GM12878 (cell line): ENCODE results near the gene PDE10A. TPM values are rescaled to one million over a fixed set of nuclear protein-coding genes. Genes with fewer than 3 reads are reported as not detected.

ENCODE experiments used
- ATAC-seq: fragments of 200-7000 bp; cut with Tn5 transposase; 3 replicates; pipeline ENCODE4 v1.9.1; 2020; ENCODE audit warnings: mild to moderate bottlenecking, moderate library complexity
- BruUV-seq: library from RNA; stranded (reverse); fragments of 400-500 nt; replicated peaks from 2 replicates; lab custom pipeline; 2021; lab: Mats Ljungman, UMichigan
- CTCF ChIA-PET: fragments of 300-600 bp; sonication (Branson Sonifier 250); formaldehyde crosslinking; extraction: SDS; loops from one replicate; lab custom pipeline; 2021; ENCODE audit warnings: inconsistent platforms; lab: Yijun Ruan, JAX
- POLR2A ChIA-PET: fragments of 350-600 bp; formaldehyde crosslinking; extraction: SDS; loops from one replicate; lab custom pipeline; 2021; ENCODE audit warnings: inconsistent platforms; lab: Charles Lee
- RAD21 ChIA-PET: fragments of 300-600 bp; sonication (Branson Sonifier 250); formaldehyde crosslinking; loops from one replicate; lab custom pipeline; 2023; ENCODE audit warnings: antibody characterized with exemption; ENCODE audit not compliant: unreplicated experiment; lab: Charles Lee
- SMC1A ChIA-PET: fragments of 300-600 bp; sonication (Branson Sonifier 250); formaldehyde crosslinking; loops from one replicate; lab custom pipeline; 2023; ENCODE audit not compliant: unreplicated experiment, uncharacterized antibody; lab: Charles Lee
- DNase-seq: peaks from one replicate; pipeline ENCODE4 v3.0.0-alpha.2; 2011; ENCODE audit warnings: low read depth, low spot score
- FAIRE-seq: peaks from 3 replicates; lab custom pipeline; 2011; peaks lifted over from hg19 to GRCh38; lab: Jason Lieb, UNC
- H2AFZ ChIP-seq: 2 replicates; pipeline ENCODE4 v1.6.0; 2011; ENCODE audit warnings: low read depth, low read length, control low read depth; ENCODE audit not compliant: control insufficient read depth
- H3K27ac ChIP-seq: 2 replicates; pipeline ENCODE4 v1.5.1; 2011; ENCODE audit warnings: control low read depth; ENCODE audit not compliant: control insufficient read depth, insufficient read depth
- H3K27me3 ChIP-seq, 2 experiments: replicated peaks in 1 of 2; 2 replicates each; pipeline versions ENCODE4 v1.6.0 to v1.6.1; 2011; ENCODE audit warnings: low read length in 1 of 2; ENCODE audit not compliant: control insufficient read depth in 2 of 2, insufficient read depth in 2 of 2
- H3K36me3 ChIP-seq, 2 experiments: 2 replicates each; pipeline ENCODE4 v1.5.1; 2011; ENCODE audit warnings: low read length in 1 of 2; ENCODE audit not compliant: control insufficient read depth in 2 of 2, insufficient read depth in 2 of 2
- H3K4me1 ChIP-seq: 2 replicates; pipeline ENCODE4 v1.6.1; 2011; ENCODE audit warnings: mild to moderate bottlenecking, low read length, moderate library complexity, mixed read lengths; ENCODE audit not compliant: control insufficient read depth, insufficient read depth
- H3K4me2 ChIP-seq: 2 replicates; pipeline ENCODE4 v1.6.0; 2011; ENCODE audit warnings: control low read depth; ENCODE audit not compliant: control insufficient read depth, insufficient read depth
- H3K4me3 ChIP-seq: fragments of 200-600 bp; sonication (generic); 2 replicates; pipeline ENCODE4 v1.5.1; 2016
- H3K79me2 ChIP-seq: 2 replicates; pipeline ENCODE4 v1.6.0; 2011; ENCODE audit warnings: low read length; ENCODE audit not compliant: control insufficient read depth, insufficient read depth
- H3K9ac ChIP-seq: 2 replicates; pipeline ENCODE4 v1.8.0; 2011; ENCODE audit warnings: low read length, control low read depth, mixed read lengths; ENCODE audit not compliant: control insufficient read depth, insufficient read depth
- H3K9me3 ChIP-seq: replicated peaks from 3 replicates; pipeline ENCODE4 v1.5.1; 2011; ENCODE audit warnings: mild to moderate bottlenecking, low read length; ENCODE audit not compliant: control insufficient read depth, insufficient read depth
- H4K20me1 ChIP-seq: 2 replicates; pipeline ENCODE4 v1.6.0; 2011; ENCODE audit not compliant: control insufficient read depth, insufficient read depth
- ATF3 ChIP-seq: IDR thresholded peaks from 2 replicates; pipeline ENCODE4 v1.6.1; 2011; ENCODE audit warnings: low read depth, mild to moderate bottlenecking, low read length, moderate library complexity, borderline replicate concordance; ENCODE audit errors: extremely low read depth
- BHLHE40 ChIP-seq, 2 experiments: fragments of 450-650 bp in 1 of 2; IDR thresholded peaks; 2 replicates each; pipeline ENCODE4 v1.6.1; 2011 to 2017; ENCODE audit warnings: low read depth in 2 of 2, borderline replicate concordance in 1 of 2, improper control_type of control experiment in 1 of 2, low read length in 1 of 2, mild to moderate bottlenecking in 1 of 2
- CHD2 ChIP-seq: IDR thresholded peaks from 2 replicates; pipeline ENCODE4 v1.6.1; 2011; ENCODE audit warnings: low read depth, low read length, improper control_type of control experiment, borderline replicate concordance
- IRF4 ChIP-seq: IDR thresholded peaks from 2 replicates; pipeline ENCODE4 v1.6.1; 2011; ENCODE audit warnings: low read depth, low read length
- KAT2A ChIP-seq: conservative IDR thresholded peaks from 2 replicates; pipeline ENCODE4 v1.6.1; 2011; ENCODE audit warnings: low read depth, low read length; ENCODE audit not compliant: control insufficient read depth
- POLR2A ChIP-seq: IDR thresholded peaks from 2 replicates; pipeline ENCODE4 v1.6.1; 2011; ENCODE audit warnings: low read depth, mild to moderate bottlenecking, low read length
- SIN3A ChIP-seq: IDR thresholded peaks from 2 replicates; pipeline ENCODE4 v1.6.1; 2012; ENCODE audit warnings: low read depth, low read length, improper control_type of control experiment
- STAT1 ChIP-seq: fragments of 450-650 bp; conservative IDR thresholded peaks from 2 replicates; pipeline ENCODE4 v1.6.1; 2014; ENCODE audit warnings: antibody characterized with exemption, mild to moderate bottlenecking
- TARDBP ChIP-seq: IDR thresholded peaks from 2 replicates; pipeline ENCODE4 v1.6.1; 2016; ENCODE audit warnings: borderline replicate concordance
- WGBS: methylation state at CpG from one replicate; pipeline ENCODE4 v1.1.6; 2016; ENCODE audit warnings: low lambda C conversion rate; ENCODE audit not compliant: insufficient replicate concordance, insufficient coverage; ENCODE audit errors: missing lambda C conversion rate; 5-methylcytosine and 5-hydroxymethylcytosine counted together
- in situ Hi-C: fragments of 300-500 bp; cut with MboI; formaldehyde crosslinking; loops from 9 replicates; pipeline ENCODE4 v1.14.3; 2018; ENCODE audit warnings: mixed read lengths
- intact Hi-C: fragments of 100-400 bp; cut with micrococcal nuclease; formaldehyde crosslinking; loops from one replicate; pipeline ENCODE4 v1.14.2; 2022; ENCODE audit not compliant: unreplicated experiment
- polyA plus RNA-seq, 11 experiments: library from polyadenylated mRNA; depleted of rRNA in 4 of 11; unstranded in 6 of 11; stranded (reverse) in 5 of 11; fragments of >200 nt; fragmentation: Nextera tagmentation in 4 of 11; fragmentation: Illumina TruSeq in 1 of 11; extraction: Ambion mirVana in 4 of 11; extraction: Trizol in 1 of 11; gene quantifications; 1 replicate in 1 of 11; 2 replicates in 10 of 11; pipeline versions ENCODE4 v1.2.1 to v1.2.3, GENCODE V29; 2011 to 2016; ENCODE audit warnings: inconsistent platforms in 2 of 11, missing spikeins in 2 of 11, low read depth in 1 of 11
- total RNA-seq, 4 experiments: library from RNA; depleted of rRNA in 3 of 4; stranded (reverse); fragments of >200 nt in 3 of 4; fragmentation: Illumina TruSeq in 1 of 4; extraction: Trizol in 1 of 4; gene quantifications; 2 replicates each; pipeline versions ENCODE4 v1.2.1 to v1.2.3, GENCODE V29; 2013 to 2021

PDE10A gene
- total and polyA plus RNA-seq, 10 of the 15 experiments (the other 5 are each of a cell fraction or from before 2014, with no cell fraction given) = under 0.01 to 1.3 (median 0.03) TPM; not detected in 2

DNA sequence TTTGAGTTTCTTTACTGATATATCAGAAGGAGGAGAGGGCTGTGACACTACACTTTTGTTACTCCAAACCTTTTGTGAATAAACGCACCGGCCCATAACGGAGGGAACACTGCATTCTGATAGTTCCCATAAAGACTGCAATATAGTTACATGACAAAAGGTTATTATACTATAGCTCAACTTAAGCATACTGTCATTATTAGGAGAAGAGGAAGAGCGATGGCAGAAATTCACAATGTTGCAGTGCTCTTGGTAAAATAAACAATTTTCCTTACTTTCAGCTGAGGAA, 2.3 kb upstream of the PDE10A start:
- POLR2A ChIA-PET = no interaction called here
- no peaks in the 10 kb centered on the region for H4K20me1 ChIP-seq
- CTCF ChIA-PET = no interaction called here
- H3K79me2 ChIP-seq = no peaks in the 10 kb centered on the region
- intact Hi-C loops = no loop called here
- RAD21 ChIA-PET = no interaction called here
- no peak overlapping the region for H3K4me3 ChIP-seq
- TF ChIP-seq TARDBP = no peak
- TF ChIP-seq IRF4 = no peak
- no peak for TF ChIP-seq SIN3A
- no peak for TF ChIP-seq STAT1
- TF ChIP-seq POLR2A = no peak
- no peak for TF ChIP-seq ATF3
- no peak for TF ChIP-seq KAT2A
- TF ChIP-seq BHLHE40 (IDR thresholded peaks at IDR 0.05; ENCODE audit: borderline replicate concordance in 1 of 2, low read depth in 2 of 2, low read length in 1 of 2) = no peak
- no peak for TF ChIP-seq CHD2
- TF ChIP-seq, all 136 proteins: peak for 0
- H3K27me3 ChIP-seq = peaks cover 0 to 14% of the 10 kb centered on the region in 2 experiments; a peak in 3 of 4 replicates
- no peaks in the 10 kb centered on the region for H3K4me1 ChIP-seq
- no peaks in the 10 kb centered on the region for H3K9me3 ChIP-seq
- DNase-seq (no peak), FAIRE-seq (no peak), ATAC-seq (no peak)
- no peaks in the 10 kb centered on the region for H3K36me3 ChIP-seq
- H2AFZ ChIP-seq = no peak overlapping the region
- BruUV-seq = no TSS peak
- H3K4me2 ChIP-seq = no peak overlapping the region
- no peak overlapping the region for H3K27ac ChIP-seq
- SMC1A ChIA-PET = no interaction called here
- WGBS = 20% methylated on average over 4 of the region's 4 CpGs
- no peak overlapping the region for H3K9ac ChIP-seq
- in situ Hi-C loops = no loop called here
